GM19023 (cell line): Measurements from ENCODE around the gene SLC34A1.
A peak's percentile ranks its signal among the peaks of the same experiment; 100 is the strongest.

Experiments
- ATAC-seq: cut with Tn5 transposase; IDR thresholded peaks from one replicate; pipeline ENCODE4 v1.9.1; 2021; ENCODE audit warnings: mild to moderate bottlenecking, moderate library complexity; ENCODE audit not compliant: unreplicated experiment

The SLC34A1 gene

GRCh38 chr5:177444106-177445051 lies 60.1 kb downstream of the SLC34A1 start:
- no peak for ATAC-seq

GRCh38 chr5:177445052-177445916 lies 61.0 kb downstream of the SLC34A1 start:
- ATAC-seq, result no peak

GRCh38 chr5:177445917-177446199 lies 61.6 kb downstream of the SLC34A1 start:
- ATAC-seq, result no peak

GRCh38 chr5:177446200-177447065 lies 62.2 kb downstream of the SLC34A1 start, which contains the start of gene PRR7:
TSS of gene PRR7 (plus strand) at chr5:177446814. CDS start at chr5:177455068, 8,254 bp downstream.
- peak; percentile 54 for ATAC-seq

- ATAC-seq, result peak; percentile 25
Observed at GRCh38 chr5:177447066-177447610, 62.9 kb downstream of the SLC34A1 start.

- no peak for ATAC-seq
Observed at GRCh38 chr5:177447611-177448243, 63.5 kb downstream of the SLC34A1 start.
